IMR-90 (cell line): ENCODE data around the gene IL4R. TPM values are rescaled to one million over a fixed set of nuclear protein-coding genes. Genes with fewer than 3 reads are reported as not detected.

Source experiments
- ATAC-seq: fragments of 200-7000 bp; cut with Tn5 transposase; 2 replicates; pipeline ENCODE4 v1.9.1; 2020; ENCODE audit warnings: low read depth, mild to moderate bottlenecking, moderate library complexity
- BruUV-seq: library from RNA; stranded (reverse); fragments of 400-500 nt; replicated peaks from 2 replicates; lab custom pipeline; 2021; lab: Mats Ljungman, UMichigan
- CTCF ChIA-PET: fragments of 300-600 bp; formaldehyde crosslinking; extraction: SDS; loops from one replicate; lab custom pipeline; 2021; ENCODE audit warnings: antibody characterized with exemption; lab: Yijun Ruan, JAX
- POLR2A ChIA-PET: fragments of 300-600 bp; sonication (Branson Sonifier 250); formaldehyde crosslinking; loops from one replicate; lab custom pipeline; 2022; ENCODE audit warnings: antibody characterized with exemption; ENCODE audit not compliant: unreplicated experiment; lab: Charles Lee
- DNase-seq: peaks from one replicate; pipeline ENCODE4 v3.0.0; 2013
- H2AFZ ChIP-seq: replicated peaks from 2 replicates; pipeline ENCODE3; 2013; ENCODE audit warnings: low read length, mild to moderate bottlenecking; ENCODE audit not compliant: poor library complexity
- H2AK5ac ChIP-seq: 2 replicates; pipeline ENCODE4 v1.6.1; 2013; ENCODE audit warnings: low read depth, low read length, inconsistent platforms
- H2AK9ac ChIP-seq: replicated peaks from 2 replicates; pipeline ENCODE3; 2013; ENCODE audit warnings: mild to moderate bottlenecking, low read depth, low read length, moderate library complexity; ENCODE audit not compliant: poor library complexity
- H2BK120ac ChIP-seq: 2 replicates; pipeline ENCODE4 v1.6.1; 2013; ENCODE audit warnings: low read depth, low read length, inconsistent platforms
- H2BK15ac ChIP-seq: 3 replicates; pipeline ENCODE4 v1.6.1; 2013; ENCODE audit warnings: low read depth, low read length, inconsistent platforms
- H2BK20ac ChIP-seq: 2 replicates; pipeline ENCODE4 v1.6.1; 2013; ENCODE audit warnings: low read depth, mild to moderate bottlenecking, inconsistent platforms, low read length, moderate library complexity
- H2BK5ac ChIP-seq: 2 replicates; pipeline ENCODE4 v1.6.1; 2013; ENCODE audit warnings: mild to moderate bottlenecking, low read depth, low read length, inconsistent platforms; ENCODE audit not compliant: poor library complexity, severe bottlenecking
- H3K14ac ChIP-seq: replicated peaks from 2 replicates; pipeline ENCODE4 v1.6.1; 2013; ENCODE audit warnings: low read depth, low read length, inconsistent platforms
- H3K18ac ChIP-seq: 2 replicates; pipeline ENCODE4 v1.6.1; 2013; ENCODE audit warnings: low read depth, low read length, control low read depth
- H3K23ac ChIP-seq: 2 replicates; pipeline ENCODE4 v1.6.1; 2013; ENCODE audit warnings: low read depth, low read length, inconsistent platforms
- H3K27ac ChIP-seq: 2 replicates; pipeline ENCODE4 v1.5.1; 2013; ENCODE audit warnings: mild to moderate bottlenecking, control low read depth, low read length; ENCODE audit not compliant: insufficient read depth
- H3K27me3 ChIP-seq: 2 replicates; pipeline ENCODE4 v1.6.1; 2013; ENCODE audit warnings: low read length; ENCODE audit not compliant: control insufficient read depth, insufficient read depth
- H3K36me3 ChIP-seq: 2 replicates; pipeline ENCODE4 v1.6.1; 2013; ENCODE audit warnings: low read length, mixed read lengths; ENCODE audit not compliant: control insufficient read depth, insufficient read depth
- H3K4ac ChIP-seq: 2 replicates; pipeline ENCODE4 v1.6.1; 2013; ENCODE audit warnings: low read depth, low read length, inconsistent platforms
- H3K4me1 ChIP-seq: 2 replicates; pipeline ENCODE4 v1.6.1; 2013; ENCODE audit warnings: low read length, mixed read lengths; ENCODE audit not compliant: control insufficient read depth, insufficient read depth
- H3K4me2 ChIP-seq: 2 replicates; pipeline ENCODE4 v1.6.1; 2013; ENCODE audit warnings: low read depth, mild to moderate bottlenecking, control low read depth, low read length, moderate library complexity
- H3K4me3 ChIP-seq: 2 replicates; pipeline ENCODE4 v1.5.1; 2013; ENCODE audit warnings: low read depth, mild to moderate bottlenecking, control low read depth, low read length, moderate library complexity; ENCODE audit not compliant: insufficient read depth
- H3K56ac ChIP-seq: 2 replicates; pipeline ENCODE4 v1.6.1; 2013; ENCODE audit warnings: low read length, inconsistent platforms; ENCODE audit not compliant: insufficient read depth; ENCODE audit errors: extremely low read depth
- H3K79me1 ChIP-seq, 2 experiments: 2 replicates each; pipeline ENCODE4 v1.6.1; 2013; ENCODE audit warnings: low read length in 2 of 2, inconsistent platforms in 1 of 2, low read depth in 1 of 2
- H3K9ac ChIP-seq: 2 replicates; pipeline ENCODE4 v1.6.1; 2013; ENCODE audit warnings: low read depth, low read length, control low read depth
- H3K9me1 ChIP-seq: 2 replicates; pipeline ENCODE4 v1.6.1; 2013; ENCODE audit warnings: low read length, inconsistent platforms; ENCODE audit not compliant: insufficient read depth
- H3K9me3 ChIP-seq: 2 replicates; pipeline ENCODE4 v1.6.1; 2013; ENCODE audit warnings: low read length; ENCODE audit not compliant: control insufficient read depth, insufficient read depth
- H4K20me1 ChIP-seq: 2 replicates; pipeline ENCODE4 v1.6.1; 2013; ENCODE audit warnings: low read length, inconsistent platforms; ENCODE audit not compliant: insufficient read depth
- H4K5ac ChIP-seq: 2 replicates; pipeline ENCODE4 v1.6.1; 2013; ENCODE audit warnings: mild to moderate bottlenecking, low read depth, low read length, control low read depth
- H4K8ac ChIP-seq, 2 experiments: 2 replicates each; pipeline ENCODE4 v1.6.1; 2013; ENCODE audit warnings: low read depth in 2 of 2, low read length in 2 of 2, control low read depth in 1 of 2, inconsistent platforms in 1 of 2
- H4K91ac ChIP-seq: 2 replicates; pipeline ENCODE4 v1.6.1; 2013; ENCODE audit warnings: low read depth, low read length, inconsistent platforms; ENCODE audit not compliant: insufficient read depth
- RCOR1 ChIP-seq: IDR thresholded peaks from 2 replicates; pipeline ENCODE4 v1.6.1; 2012; ENCODE audit warnings: mild to moderate bottlenecking, low read length, improper control_type of control experiment; ENCODE audit not compliant: insufficient replicate concordance
- WGBS, 2 experiments: methylation state at CpG; one replicate each; pipeline versions ENCODE4 v1.1.5 to v1.1.7; 2013; ENCODE audit warnings: missing lambda C conversion rate in 2 of 2; ENCODE audit not compliant: insufficient read length in 1 of 2; ENCODE audit errors: extremely low coverage in 2 of 2; 5-methylcytosine and 5-hydroxymethylcytosine counted together
- dilution Hi-C: fragments of 300-500 bp; cut with HindIII; formaldehyde crosslinking; loops from one replicate; pipeline ENCODE4 v1.14.3; 2018; ENCODE audit warnings: low sequenced_read_pairs; ENCODE audit not compliant: unreplicated experiment
- in situ Hi-C: fragments of 300-500 bp; cut with MboI; formaldehyde crosslinking; loops from 3 replicates; pipeline ENCODE4 v1.14.3; 2019; ENCODE audit warnings: low sequenced_read_pairs, inconsistent platforms, mixed read lengths
- intact Hi-C: fragments of 100-400 bp; cut with micrococcal nuclease; formaldehyde crosslinking; loops from 2 replicates; pipeline ENCODE4 v1.10.0; 2022
- polyA plus RNA-seq, 3 experiments: library from polyadenylated mRNA; depleted of rRNA; stranded (reverse); fragments of >200 nt; gene quantifications; 2 replicates each; pipeline ENCODE4 v1.2.3, GENCODE V29; 2012; ENCODE audit warnings: low replicate concordance in 1 of 3
- total RNA-seq: library from RNA; depleted of rRNA; stranded (reverse); fragments of >200 nt; gene quantifications from 2 replicates; pipeline ENCODE4 v1.2.3, GENCODE V29; 2012
- TF ChIP-seq, protein P1 (sequence below): fragments of 150-350 bp; IDR thresholded peaks from 2 replicates; pipeline ENCODE4 v1.6.1; 2016; ENCODE audit warnings: low read depth, mild to moderate bottlenecking, low read length, moderate library complexity, borderline replicate concordance

The IL4R gene
- total and polyA plus RNA-seq, 2 of the 4 experiments (the other 2 are of a cell fraction) = 6.3 to 18.7 TPM

DNA sequence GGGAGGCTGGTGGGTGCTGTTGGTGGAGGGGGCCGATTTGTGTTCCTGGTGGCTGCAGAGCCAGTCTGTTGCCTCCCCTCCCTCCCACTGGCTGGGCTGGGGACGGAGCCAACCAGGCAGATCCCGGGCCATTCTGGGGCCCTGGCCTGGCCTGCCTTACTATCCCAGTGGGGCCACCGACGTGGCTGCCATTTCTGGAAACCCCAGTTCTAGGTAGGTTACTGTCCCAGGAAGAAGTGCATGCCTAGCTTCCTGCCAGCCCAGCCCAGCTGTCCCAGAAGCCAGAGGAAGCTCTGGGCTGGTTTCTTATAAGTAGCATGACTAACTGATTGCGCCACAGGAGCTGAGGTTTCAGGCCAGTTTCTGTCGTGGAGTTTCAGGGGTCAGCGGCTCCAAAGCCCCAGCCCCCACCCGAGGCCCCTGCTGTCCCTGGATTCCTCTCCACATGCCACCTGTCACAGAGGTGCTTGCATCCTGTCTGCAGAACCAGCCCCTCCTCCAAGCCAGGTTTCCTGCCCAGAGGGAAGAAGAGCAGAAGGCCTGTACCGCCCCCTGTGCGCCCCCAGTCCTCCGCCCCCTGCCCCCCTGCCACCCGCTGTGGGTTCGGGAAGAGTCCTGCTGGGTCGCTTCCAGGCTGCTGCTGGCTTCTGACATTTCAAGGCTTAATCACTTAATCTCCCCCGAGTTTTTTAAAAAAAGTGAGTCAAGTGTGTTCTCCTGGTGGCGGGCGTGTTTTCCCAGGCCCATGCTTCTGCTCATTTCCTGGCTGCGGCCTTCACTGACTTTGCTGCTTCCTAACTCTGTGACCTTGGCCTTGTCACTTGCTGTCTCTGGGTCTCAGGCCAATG lies 13.2 kb downstream of the IL4R start (continued):
- TF ChIP-seq, protein P1, sequence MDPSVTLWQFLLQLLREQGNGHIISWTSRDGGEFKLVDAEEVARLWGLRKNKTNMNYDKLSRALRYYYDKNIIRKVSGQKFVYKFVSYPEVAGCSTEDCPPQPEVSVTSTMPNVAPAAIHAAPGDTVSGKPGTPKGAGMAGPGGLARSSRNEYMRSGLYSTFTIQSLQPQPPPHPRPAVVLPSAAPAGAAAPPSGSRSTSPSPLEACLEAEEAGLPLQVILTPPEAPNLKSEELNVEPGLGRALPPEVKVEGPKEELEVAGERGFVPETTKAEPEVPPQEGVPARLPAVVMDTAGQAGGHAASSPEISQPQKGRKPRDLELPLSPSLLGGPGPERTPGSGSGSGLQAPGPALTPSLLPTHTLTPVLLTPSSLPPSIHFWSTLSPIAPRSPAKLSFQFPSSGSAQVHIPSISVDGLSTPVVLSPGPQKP = no peak

DNA sequence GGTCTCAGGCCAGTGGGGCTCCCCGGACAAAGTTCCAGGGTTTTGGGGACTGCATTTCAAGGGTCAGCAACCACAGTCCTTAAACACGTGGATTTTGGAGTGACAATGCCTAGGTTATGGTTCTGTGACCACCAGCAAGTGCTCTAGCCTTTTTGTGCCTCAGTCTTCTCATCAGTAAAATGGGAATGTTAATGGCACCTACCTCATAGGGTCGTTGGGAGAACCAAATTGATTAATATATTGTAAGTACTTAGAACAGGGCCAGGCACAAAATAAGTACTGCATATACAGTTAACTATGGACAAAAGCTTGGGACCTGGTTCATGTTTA lies 13.8 kb downstream of the IL4R start:
- intact Hi-C loops = no loop called here
- BruUV-seq = no TSS peak
- no peak overlapping the region for H3K4me3 ChIP-seq
- peaks cover 22 to 86% of the 10 kb centered on the region in 2 experiments for H3K79me1 ChIP-seq
- peak overlapping the region; percentile 95 for H2BK20ac ChIP-seq
- dilution Hi-C loops = no loop called here
- peak overlapping the region; percentile 37 for H3K9ac ChIP-seq
- peak overlapping the region; percentile 100 for H2AK5ac ChIP-seq
- peak overlapping the region; percentile 94 for H3K14ac ChIP-seq
- peak overlapping the region; percentile 93 for H4K91ac ChIP-seq
- H3K27me3 ChIP-seq = no peaks in the 10 kb centered on the region
- TF ChIP-seq, protein P1 = no peak
- TF ChIP-seq RCOR1 = peak; percentile 87
- peak overlapping the region; percentile 91 for H4K5ac ChIP-seq
- H3K23ac ChIP-seq = peak overlapping the region; percentile 91
- peak overlapping the region; percentile 95 for H3K4ac ChIP-seq
- no peak for ATAC-seq
- H2AK9ac ChIP-seq = peak overlapping the region; percentile 74
- H3K9me3 ChIP-seq = no peaks in the 10 kb centered on the region
- peak overlapping the region; percentile 92 for H2BK5ac ChIP-seq
- 80% methylated on average over 1 of the region's 3 CpGs; no CpG with 5 or more reads in 1 of the 2 experiments for WGBS, 2 experiments
- H4K20me1 ChIP-seq = 0 out of 2 replicates have a peak, but pooled peaks cover 6% of the 10 kb centered on the region
- H4K8ac ChIP-seq = peak overlapping the region; percentile 97 to 99
- H3K36me3 ChIP-seq = peaks cover 27% of the 10 kb centered on the region
- in situ Hi-C loops = no loop called here
- no peak for DNase-seq
- peak overlapping the region; percentile 95 for H2BK120ac ChIP-seq
- H3K18ac ChIP-seq = peak overlapping the region; percentile 97
- peak overlapping the region; percentile 60 for H2AFZ ChIP-seq
- H3K27ac ChIP-seq = peak overlapping the region; percentile 91
- H2BK15ac ChIP-seq = peak overlapping the region; percentile 100
- peak overlapping the region; percentile 47 for H3K56ac ChIP-seq
- peaks cover 28% of the 10 kb centered on the region for H3K9me1 ChIP-seq
- peak overlapping the region; percentile 26 for H3K4me2 ChIP-seq
- ChIA-PET CTCF (interaction anchor here (0.6 kb wide), 1 partner anchor 71 kb away, joined by 3 read pairs; no protein-coding TSS in a partner anchor), POLR2A (no interaction called here)
- peaks cover 26% of the 10 kb centered on the region for H3K4me1 ChIP-seq
